GM19397 (cell line): Measurements from ENCODE around the gene GMEB2.
"Not testable (repeated sequence)": the region's sequence is repeated elsewhere in the genome, so short reads cannot be mapped to it uniquely, and the experiment has no call there.

Experiments
- ATAC-seq: cut with Tn5 transposase; IDR thresholded peaks from one replicate; pipeline ENCODE4 v1.9.1; 2021; ENCODE audit warnings: mild to moderate bottlenecking, moderate library complexity; ENCODE audit not compliant: unreplicated experiment

Gene GMEB2

DNA sequence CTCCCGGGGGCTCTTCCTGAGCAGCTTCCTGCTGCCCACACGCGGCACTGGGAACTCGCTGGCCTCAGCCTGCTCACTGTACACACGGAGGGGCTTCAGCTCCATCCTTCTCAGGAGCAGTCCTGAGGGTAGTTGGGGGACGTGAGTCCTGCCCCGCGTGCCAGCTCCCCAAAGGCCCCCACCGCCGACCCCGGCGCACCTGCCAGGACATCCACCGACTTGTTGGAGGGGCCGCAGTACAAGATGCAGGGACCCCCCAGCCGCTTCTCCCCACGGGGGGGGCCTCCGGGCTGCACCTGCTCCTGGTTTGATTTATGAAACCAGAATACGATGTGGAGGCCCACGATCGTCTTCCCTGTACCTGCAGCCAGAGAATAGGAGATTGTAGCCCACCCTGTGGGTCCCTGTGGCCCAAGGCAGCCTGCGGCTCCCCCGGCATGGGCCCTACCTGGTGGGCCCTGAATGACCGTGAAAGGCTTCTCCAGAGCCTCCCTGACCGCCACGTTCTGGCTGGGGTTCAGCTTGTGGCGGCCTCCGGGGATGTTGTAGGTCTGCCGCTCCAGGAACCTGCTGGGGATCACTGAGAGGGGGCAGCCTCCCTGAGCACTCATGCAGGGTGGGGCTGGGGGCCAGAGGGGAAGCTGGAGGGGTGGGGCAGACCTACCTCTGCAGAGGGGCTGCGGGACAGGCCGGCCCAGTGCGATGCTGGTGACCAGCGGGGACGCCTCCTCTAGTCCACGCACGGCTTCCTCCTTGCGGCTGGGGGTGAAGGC lies 65.1 kb downstream of the GMEB2 start:
- ATAC-seq = no peak

DNA sequence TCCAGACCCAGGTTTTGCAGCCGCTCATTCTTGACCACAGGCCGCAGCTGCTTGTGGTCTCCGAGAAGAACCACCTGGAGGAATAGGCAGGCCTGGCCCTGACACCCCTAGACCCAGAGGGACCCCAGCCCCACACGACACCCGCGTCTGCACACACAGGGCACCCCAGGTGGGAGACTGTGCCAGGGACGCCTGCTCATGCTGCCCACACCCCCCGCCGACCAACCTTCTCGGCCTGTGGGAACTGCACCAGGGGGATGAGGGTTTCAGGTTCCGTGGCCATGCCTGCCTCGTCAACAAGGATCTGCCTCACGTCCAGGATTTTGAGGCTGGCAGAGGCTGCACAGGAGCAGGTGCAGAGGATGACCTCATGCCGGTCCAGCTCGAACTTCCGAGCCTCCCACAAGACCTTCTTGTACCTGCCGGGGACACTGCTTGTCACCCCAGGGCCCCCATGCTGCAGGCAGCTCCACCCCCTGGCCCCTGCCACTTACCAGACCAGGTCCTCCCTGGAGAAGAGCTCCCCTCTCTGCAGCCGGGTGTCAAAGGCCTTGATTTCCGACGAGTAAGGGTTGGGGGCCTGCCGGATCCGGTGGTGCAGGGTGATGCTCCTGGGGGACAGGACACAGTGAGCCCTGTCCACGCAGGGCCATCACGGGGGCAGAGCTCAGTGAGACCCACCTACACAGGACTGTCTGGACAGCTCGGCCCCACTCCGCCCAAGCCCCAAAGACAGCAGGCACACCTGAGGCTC lies 65.9 kb downstream of the GMEB2 start:
- ATAC-seq = no peak

DNA sequence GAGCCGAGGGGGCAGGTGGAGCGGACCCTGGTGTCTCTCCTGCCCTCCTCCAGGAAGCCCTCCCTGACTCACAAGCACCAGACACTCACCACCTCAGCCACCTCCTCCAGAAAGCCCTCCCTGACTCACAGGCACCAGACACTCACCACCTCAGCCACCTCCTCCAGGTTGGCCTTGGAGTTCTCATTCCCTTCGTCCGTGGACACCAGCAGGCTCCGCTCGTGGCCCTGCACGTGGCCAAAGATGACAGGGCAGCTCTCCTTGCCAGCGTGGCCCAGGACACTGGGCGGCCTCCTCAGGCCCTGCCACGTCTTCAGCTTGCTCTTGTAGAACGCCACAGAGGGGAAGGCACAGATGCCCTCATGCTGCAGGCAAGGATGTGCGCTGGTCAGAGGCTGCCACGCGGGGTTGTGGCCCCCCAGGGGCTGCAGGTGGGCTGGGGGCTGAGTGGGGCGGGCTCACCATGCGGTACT lies 66.5 kb downstream of the GMEB2 start:
- no peak for ATAC-seq

DNA sequence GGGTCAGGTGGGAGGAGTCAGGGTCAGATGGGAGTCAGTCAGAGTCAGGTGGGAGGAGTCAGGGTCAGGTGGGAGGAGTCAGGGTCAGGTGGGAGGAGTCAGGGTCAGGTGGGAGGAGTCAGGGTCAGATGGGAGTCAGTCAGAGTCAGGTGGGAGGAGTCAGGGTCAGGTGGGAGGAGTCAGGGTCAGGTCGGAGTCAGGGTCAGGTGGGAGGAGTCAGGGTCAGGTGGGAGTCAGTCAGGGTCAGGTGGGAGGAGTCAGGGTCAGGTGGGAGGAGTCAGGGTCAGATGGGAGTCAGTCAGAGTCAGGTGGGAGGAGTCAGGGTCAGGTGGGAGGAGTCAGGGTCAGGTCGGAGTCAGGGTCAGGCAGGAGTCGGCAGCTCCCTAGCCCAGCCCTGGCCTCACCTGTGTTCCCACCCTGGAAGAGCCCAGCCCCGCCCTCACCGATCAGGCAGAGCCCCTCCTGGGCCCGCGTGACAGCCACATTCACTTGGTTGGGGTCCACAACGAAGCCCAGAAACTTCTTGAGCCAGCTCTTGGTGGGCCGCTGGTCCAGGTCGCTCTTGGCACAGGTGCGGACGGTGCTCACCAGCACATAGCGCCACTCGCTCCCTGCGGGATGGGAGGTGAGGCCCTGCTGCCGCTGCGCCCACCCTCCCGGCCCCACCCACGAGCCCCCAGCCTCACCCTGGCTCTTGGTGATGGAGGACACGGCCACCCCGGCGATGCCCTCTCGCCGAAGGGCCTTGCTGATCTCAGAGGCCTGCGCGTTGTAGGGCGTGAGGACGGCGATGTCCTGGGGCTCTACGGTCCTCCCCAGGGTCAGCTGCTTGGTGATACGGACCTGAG lies 67.2 kb downstream of the GMEB2 start:
- ATAC-seq = not testable (repeated sequence)

DNA sequence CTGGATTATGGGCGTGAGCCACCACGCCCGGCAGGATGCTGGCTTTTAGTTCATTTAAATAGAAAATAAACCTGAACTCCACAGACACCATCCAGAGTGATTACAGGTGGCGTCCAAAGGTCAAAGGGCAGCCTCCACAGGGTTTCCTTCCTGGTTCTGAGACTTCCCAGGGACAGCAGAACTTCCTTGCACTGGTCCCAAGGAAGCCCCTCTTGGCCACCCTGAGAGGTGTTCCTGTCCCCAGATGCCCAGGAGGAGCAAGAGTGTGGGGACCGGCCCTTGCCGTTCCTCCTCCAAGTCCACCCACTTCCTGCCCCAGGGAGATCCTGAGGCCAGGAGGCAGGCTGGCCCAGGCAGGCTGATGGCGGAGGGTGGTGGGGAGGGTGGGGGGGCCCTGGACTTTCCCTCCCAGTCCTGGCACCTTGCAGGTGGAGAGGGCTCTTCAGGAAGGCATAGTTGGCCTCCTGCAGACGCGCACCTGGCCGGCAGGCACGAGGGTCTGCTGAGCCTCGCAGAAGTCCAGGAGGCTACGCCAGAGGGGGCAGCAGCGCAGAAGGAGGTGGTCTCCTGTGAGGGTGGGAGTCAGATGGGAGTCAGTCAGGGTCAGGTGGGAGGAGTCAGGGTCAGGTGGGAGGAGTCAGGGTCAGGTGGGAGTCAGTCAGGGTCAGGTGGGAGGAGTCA lies 68.0 kb downstream of the GMEB2 start:
- ATAC-seq = no peak

DNA sequence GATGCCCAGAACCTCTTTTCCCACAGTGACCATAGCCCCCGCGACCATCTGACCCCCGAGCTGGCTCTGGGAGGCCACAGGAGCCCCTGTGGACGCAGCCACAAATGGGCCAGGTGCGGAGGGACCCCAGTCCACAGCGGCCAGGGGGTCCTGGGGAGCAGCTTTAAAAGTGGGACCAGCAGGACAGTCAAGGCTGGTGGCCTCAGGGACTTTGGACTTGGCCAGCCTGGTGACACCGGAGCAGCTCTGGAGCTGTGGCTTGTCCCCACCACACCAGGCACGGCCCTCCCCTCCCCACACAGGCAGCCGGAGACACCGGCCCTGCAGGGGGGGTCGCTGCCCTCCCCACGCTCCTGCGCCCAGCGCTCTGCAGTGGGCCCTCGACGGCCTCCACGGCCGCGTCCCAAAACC lies 69.4 kb downstream of the GMEB2 start:
- no peak for ATAC-seq

DNA sequence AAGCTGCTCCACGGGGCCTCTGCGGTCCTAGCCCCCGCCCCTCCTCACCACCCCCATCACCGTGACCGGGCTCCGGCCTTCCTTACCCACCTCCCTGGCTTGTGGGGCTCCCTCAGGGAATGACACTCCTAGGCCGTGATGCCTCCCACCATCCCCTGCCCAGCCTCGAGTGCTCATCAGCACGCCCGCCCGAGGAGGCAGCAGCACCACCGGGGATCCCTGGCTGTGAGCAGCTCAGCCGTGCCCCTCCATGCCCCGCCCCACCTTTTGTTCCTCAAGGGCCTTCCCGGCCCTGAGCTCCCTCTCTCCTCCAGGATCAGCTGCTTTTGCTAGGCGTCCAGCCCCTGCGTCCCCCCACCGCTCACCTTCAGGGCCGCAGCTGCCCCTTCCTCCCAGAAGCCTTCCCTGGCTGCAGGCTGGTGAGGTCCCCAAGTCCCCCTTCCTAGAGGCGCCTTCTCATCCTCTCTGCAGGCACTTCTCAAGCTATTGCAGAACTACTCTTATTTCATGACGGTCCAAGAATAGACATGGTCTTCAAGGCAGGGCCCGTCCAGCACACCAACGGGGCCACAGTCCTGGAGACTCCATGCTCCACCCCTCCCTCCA lies 69.9 kb downstream of the GMEB2 start:
- no peak for ATAC-seq

DNA sequence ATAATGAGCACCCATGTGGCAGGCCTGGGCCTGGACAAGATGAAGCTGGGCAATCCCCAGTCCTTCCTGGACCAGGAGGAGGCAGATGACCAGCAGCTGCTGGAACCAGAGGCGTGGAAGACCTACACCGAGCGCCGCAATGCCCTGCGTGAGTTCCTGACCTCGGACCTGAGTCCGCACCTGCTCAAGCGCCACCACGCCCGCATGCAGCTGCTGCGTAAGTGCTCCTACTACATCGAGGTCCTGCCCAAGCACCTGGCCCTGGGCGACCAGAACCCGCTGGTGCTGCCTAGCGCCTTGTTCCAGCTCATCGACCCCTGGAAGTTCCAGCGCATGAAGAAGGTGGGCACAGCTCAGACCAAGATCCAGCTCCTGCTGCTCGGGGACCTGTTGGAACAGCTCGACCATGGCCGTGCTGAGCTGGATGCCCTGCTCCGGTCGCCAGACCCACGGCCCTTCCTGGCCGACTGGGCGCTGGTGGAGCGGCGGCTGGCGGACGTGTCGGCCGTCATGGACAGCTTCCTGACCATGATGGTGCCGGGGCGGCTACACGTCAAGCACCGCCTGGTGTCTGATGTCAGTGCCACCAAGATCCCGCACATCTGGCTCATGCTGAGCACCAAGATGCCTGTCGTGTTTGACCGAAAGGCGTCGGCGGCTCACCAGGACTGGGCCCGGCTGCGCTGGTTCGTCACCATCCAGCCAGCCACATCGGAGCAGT lies 71.1 kb downstream of the GMEB2 start:
- ATAC-seq = no peak

DNA sequence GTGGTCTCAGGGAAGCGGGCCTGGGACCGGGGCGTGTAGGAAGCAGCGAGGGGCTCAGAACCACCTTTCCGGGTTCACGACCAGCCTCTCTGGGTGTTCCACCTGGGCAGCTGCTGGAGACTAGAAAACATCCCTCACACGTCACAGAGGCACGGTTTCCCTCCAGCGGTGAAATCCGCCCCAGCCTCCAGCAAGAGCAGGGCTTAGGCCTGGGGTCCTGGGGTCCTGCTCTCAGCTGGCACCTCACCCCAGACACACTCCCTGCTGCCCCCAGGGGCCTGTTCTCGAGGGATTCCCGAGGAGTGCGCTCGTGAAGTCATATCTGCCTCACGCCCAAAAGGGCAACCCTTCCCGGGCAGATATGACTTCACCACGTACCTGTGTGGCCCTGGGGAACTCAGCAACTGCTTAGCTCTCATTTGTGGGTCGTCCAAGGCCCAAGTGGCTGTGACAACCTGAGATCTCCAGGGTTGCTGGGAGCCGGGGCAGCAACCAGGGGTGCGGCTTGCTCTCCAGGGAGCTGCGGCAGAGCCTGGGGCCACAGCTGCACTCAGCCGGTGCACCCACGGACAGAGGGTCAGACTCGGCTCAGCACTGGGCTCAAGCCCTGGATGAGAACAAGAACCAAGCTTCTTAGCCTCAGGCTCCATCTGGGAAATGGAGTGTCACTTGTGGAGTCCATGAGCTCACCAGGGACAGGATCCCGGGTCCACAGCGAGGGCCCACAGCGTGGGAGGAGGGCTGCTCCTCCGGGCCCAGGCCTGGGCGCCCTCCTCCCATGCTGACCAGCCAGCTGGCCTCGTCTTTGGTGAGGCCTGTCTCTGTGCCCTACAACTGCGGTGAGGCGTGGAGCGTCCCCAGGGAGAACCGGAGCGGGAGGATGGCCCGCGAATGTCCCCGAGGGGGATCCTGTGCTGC lies 72.3 kb downstream of the GMEB2 start:
- ATAC-seq = no peak

DNA sequence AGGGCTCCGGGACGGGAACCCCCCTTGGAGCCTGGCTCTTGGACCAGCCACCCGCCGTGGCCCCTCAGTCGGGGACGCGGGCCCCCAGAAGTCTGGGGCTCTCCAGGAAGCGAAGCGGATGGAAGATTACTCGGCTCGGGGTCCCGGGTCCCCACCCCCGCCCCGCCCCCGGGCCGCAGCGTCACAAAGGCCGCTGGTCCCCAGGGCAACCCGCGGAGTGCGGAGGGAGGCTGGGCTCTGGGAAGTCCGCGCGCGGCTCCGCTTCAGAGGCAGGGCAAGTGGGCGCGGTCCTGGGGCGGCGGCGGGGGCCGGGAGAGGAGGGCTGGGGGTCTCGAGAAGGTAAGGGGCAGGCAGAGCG lies 73.0 kb downstream of the GMEB2 start, which contains the start of gene FNDC11:
FNDC11 (plus strand) TSS at position 227 of the 358 bp plus-strand sequence. CDS start 1,505 bp downstream, outside the sequence.
- ATAC-seq = peak; percentile 22

DNA sequence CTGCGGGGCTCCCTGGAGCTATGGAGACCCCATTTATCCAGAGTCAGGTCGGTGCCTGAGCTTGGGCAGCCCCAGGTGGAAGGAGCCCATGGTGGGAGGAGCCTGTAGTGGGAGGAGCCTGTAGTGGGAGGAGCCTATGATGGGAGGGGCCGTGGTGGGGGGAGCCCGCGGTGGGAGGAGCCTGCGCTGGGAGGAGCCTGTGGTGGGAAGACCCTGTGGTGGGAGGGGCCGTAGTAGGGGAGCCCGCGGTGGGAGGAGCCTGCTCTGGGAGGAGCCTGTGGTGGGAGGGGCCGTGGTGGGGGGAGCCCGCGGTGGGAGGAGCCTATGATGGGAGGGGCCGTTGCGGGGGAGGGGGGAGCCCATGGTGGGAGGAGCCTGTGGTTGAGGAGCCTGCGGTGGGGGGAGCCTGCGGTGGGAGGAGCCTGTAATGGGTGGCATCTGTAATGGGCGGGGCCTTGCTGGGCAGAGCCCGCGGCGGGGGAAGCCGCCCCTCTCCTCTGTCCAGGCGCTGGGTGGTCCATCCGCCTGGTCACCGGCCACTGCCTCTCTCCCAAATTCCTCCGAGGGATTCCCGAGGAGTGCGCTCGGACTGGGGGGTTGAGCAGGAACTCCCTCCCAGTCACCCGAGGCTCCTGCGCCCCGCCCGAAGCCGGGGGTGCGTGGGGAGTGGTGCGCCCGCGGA lies 73.5 kb downstream of the GMEB2 start:
- peak; percentile 40 for ATAC-seq

DNA sequence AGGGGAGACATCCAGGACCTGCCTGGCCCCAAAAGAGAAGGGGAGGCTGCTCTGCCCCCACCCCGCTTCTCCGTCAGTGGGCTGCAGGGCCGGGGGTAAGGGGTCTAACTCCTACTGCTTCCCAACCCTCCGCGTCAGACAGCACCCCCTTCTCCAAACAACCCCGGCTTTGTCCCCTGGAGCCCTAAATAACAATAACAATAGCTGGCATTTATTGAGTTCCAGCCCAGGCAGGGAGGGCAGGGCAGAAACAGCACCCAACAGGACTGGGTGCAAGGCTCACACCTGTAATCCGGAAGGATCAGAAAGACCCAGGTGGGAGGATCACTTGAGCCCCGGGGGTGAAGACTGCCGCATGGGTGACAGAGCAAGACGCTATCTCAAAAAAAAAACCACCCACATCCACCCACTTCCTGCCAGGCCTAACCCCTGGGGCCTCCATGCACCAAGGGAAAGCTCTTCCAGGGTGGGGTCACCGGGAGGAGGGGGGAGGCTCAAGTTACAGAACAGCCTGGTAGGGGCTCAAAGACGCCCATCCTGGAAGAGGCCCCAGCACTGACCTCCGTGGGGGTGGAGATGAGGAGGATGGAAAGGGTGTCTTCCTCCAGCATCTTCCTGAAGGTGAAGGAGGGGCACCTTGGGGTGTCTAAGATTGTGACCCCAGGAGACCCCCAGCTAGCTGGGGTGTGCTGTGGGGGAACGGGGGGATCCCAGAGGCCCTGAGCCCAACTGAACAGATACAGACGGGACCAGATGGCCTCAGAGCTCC lies 74.2 kb downstream of the GMEB2 start:
- ATAC-seq = peak; percentile 27

DNA sequence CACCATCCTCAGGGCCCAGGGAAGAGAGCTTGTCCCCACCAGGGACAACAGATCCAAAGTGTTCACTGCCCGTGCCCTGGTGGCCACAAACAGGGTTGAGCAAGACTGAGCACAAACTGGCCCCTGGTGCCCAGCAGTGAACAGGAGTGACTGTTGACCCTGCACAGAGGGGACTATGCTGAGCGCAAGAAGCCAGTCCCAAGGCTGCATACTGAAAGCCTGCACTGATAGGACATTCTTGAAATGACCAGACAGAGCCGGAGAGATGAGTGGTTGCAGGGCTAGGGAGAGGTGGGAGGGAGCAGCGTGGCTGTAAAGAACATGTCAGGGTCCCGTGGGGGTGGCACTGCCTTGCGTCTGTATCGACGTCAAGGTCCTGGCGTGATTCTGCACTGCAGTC lies 75.8 kb downstream of the GMEB2 start:
- no peak for ATAC-seq

DNA sequence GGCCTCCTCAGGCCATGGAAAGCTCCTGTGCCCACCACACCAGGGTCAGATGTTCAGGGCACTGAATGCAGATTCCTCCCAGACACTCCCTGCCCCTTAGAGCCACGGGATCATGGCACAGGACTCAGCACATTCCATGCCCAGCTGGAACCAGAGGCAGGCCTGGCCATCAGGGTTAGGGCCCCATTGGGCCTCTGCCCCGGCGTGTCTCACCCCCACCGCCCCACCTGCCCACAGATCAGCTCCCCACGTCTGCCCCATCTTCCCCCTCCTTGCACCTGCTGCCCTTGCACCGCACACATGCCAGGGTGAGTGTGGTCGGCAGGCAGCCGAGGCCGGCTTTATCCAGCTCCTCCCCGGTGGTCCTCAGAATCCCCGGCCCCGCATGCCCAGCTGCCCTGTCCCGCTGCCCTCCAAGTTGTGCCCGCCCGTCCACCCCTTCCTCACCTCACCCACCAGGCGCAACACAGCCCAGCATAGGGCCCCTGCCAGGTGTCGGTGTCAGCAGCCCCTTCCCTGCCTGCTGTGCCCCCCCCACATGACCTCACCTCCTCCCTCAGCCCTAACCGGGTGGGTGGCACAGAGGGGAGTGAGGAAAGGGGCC lies 77.1 kb downstream of the GMEB2 start:
- no peak for ATAC-seq

DNA sequence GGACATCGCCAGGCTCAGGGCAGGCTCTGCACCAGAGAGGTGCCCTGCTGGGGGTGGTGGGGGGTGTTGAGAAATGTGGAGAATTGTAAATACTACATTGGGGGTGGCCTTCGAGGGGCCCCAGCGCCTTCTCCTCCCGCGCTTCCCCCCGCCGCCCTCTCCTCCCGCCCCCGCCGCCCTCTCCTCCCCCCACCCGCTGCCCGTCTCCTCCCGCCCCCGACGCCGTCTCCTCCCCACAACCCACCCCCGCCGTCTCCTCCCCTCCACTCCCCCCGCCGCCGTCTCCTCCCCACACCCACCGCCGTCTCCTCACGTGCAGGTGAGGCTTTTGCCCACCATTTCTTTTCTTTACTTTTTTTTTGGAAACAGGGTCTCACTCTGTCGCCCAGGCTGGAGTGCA lies 77.9 kb downstream of the GMEB2 start:
- no peak for ATAC-seq

DNA sequence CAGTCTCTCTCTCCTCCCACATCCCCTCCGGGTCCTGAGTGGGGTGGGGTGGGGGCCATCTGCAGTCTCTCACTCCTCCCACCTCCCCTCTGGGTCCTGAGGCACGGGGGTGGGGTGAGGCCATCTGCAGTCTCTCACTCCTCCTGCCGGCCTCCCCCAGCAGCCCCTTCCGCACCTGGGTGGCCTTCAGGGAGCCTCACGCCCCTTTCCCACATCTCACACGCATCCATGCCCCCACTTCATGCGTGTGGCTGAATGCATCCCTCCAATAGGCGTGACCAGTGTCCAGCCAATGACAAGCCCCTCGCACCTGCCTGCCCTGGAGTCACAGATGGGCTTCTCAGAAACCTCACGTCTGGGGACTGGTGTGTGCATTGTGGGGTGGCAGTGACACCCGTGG lies 78.4 kb downstream of the GMEB2 start:
- ATAC-seq = no peak
